Measurements from ENCODE around the gene PROX2.

PROX2 gene

GRCh38 chr14:74840603-74841030 is 35.3 kb downstream of the PROX2 start:
- DNase-seq = no peak

- DNase-seq = no peak
These were observed 37.8 kb downstream of the PROX2 start for GRCh38 chr14:74838166-74838565.

GRCh38 chr14:74836251-74836960 is 39.5 kb downstream of the PROX2 start:
- DNase-seq = no peak

GRCh38 chr14:74835645-74836250 is 40.2 kb downstream of the PROX2 start:
- DNase-seq = no peak

- no peak for DNase-seq
These were observed 41.1 kb downstream of the PROX2 start for GRCh38 chr14:74834692-74835392.

GRCh38 chr14:74832849-74833248 is 43.1 kb downstream of the PROX2 start:
- no peak for DNase-seq

- no peak for DNase-seq
These were observed 46.7 kb downstream of the PROX2 start for GRCh38 chr14:74829251-74829650.

GRCh38 chr14:74826574-74826973 is 49.4 kb downstream of the PROX2 start:
- no peak for DNase-seq

Measured in SHP77 (cell line).